ENCODE data around the gene MYO9A. TPM values are rescaled to one million over a fixed set of nuclear protein-coding genes. Genes with fewer than 3 reads are reported as not detected.
"Not testable (repeated sequence)": the region's sequence is repeated elsewhere in the genome, so short reads cannot be mapped to it uniquely, and the experiment has no call there.

MYO9A gene
- total RNA-seq, 4 donors from 2014 or later: 61.2 to 99.9 (median 79.9) TPM

GRCh38 chr15:71883447-71883846 is 234.5 kb downstream of the MYO9A start:
- Histone ChIP-seq H3K27ac (no peak overlapping the region), H3K9me3 (no peaks in the 10 kb centered on the region), H3K4me3 (no peak overlapping the region), H3K4me1 (no peaks in the 10 kb centered on the region), H3K27me3 (no peaks in the 10 kb centered on the region), H3K36me3 (peaks cover 0 to 70% (median 0%) of the 10 kb centered on the region in 3 donors)
- no peak for DNase-seq (ENCODE audit: low spot score in 2 of 2)
- TF ChIP-seq POLR2A (IDR thresholded peaks at IDR 0.05) (no peak), EP300 (IDR thresholded peaks at IDR 0.05) (no peak), CTCF (IDR thresholded peaks at IDR 0.05) (no peak)
- 95 to 97% methylated on average over 1 of the region's 1 CpG for WGBS, 2 donors

DNA sequence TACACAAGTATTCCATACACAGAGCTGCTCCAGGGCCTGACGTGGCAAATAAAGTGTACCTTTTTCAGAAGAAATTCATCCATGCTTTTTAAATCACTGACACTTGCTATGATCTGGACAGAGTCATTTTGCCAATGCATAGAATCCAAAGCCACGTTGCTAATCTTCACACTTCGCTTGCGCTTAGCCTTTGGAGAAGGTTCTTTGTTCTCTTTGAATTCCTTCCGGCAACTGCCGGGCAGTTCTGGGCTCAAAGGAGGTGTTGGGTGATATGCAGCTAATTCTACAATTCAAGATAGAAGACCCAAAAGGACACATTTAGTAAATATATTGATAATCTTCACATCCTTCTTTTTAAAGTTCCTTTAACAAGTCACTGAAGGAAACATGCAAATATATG is 237.7 kb downstream of the MYO9A start:
- peaks cover 0 to 76% (median 0%) of the 10 kb centered on the region in 3 donors for H3K36me3 ChIP-seq
- no peak for TF ChIP-seq POLR2A (IDR thresholded peaks at IDR 0.05)
- no peak for TF ChIP-seq EP300 (IDR thresholded peaks at IDR 0.05)
- no peak for TF ChIP-seq CTCF (IDR thresholded peaks at IDR 0.05)

GRCh38 chr15:71874245-71874644 is 243.7 kb downstream of the MYO9A start:
- H3K4me1 ChIP-seq: no peaks in the 10 kb centered on the region
- no peak for TF ChIP-seq EP300 (IDR thresholded peaks at IDR 0.05)
- TF ChIP-seq POLR2A (IDR thresholded peaks at IDR 0.05): no peak
- no peak for TF ChIP-seq CTCF (IDR thresholded peaks at IDR 0.05)

More for the DNA sequence above, 237.7 kb downstream of the MYO9A start:
- Histone ChIP-seq H3K4me1 (no peaks in the 10 kb centered on the region), H3K9me3 (no peaks in the 10 kb centered on the region), H3K27ac (no peak overlapping the region), H3K4me3 (no peak overlapping the region), H3K27me3 (no peaks in the 10 kb centered on the region)
- DNase-seq (ENCODE audit: low spot score in 2 of 2): no peak
- WGBS, 2 donors: 77 to 82% methylated on average over 6 of the region's 6 CpGs

DNA sequence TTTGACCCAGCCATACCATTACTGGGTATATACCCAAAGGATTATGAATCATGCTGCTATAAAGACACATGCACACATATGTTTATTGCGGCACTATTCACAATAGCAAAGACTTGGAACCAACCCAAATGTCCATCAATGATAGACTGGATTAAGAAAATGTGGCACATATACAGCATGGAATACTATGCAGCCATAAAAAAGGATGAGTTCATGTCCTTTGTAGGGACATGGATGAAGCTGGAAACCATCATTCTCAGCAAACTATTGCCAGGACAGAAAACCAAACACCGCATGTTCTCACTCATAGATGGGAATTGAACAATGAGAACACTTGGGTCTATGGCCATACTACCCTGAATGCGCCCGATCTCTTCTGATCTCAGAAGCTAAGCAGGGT is 259.7 kb downstream of the MYO9A start:
- not testable (repeated sequence) for H3K4me1 ChIP-seq; DNase-seq (ENCODE audit: low spot score in 2 of 2); H3K27me3 ChIP-seq; H3K27ac ChIP-seq; H3K9me3 ChIP-seq; H3K4me3 ChIP-seq
- peaks cover 0 to 52% (median 0%) of the 10 kb centered on the region in 3 donors for H3K36me3 ChIP-seq
- 98% methylated on average over 4 of the region's 4 CpGs for WGBS, 2 donors

More at GRCh38 chr15:71874245-71874644, 243.7 kb downstream of the MYO9A start:
- Histone ChIP-seq H3K9me3 (no peaks in the 10 kb centered on the region), H3K27me3 (no peaks in the 10 kb centered on the region), H3K27ac (no peak overlapping the region), H3K4me3 (no peak overlapping the region), H3K36me3 (peaks cover 0 to 60% (median 0%) of the 10 kb centered on the region in 3 donors)
- WGBS, 2 donors: 82 to 90% methylated on average over 3 of the region's 3 CpGs
- no peak for DNase-seq (ENCODE audit: low spot score in 2 of 2)

GRCh38 chr15:71853543-71853942 is 264.4 kb downstream of the MYO9A start:
- Histone ChIP-seq H3K36me3 (peaks cover 0 to 69% (median 7%) of the 10 kb centered on the region in 3 donors), H3K27ac (no peak overlapping the region), H3K9me3 (no peaks in the 10 kb centered on the region), H3K4me1 (no peaks in the 10 kb centered on the region), H3K27me3 (no peaks in the 10 kb centered on the region), H3K4me3 (no peak overlapping the region)
- WGBS, 2 donors: 88 to 92% methylated on average over 1 of the region's 1 CpG
- no peak for DNase-seq (ENCODE audit: low spot score in 2 of 2)
- no peak for TF ChIP-seq CTCF (IDR thresholded peaks at IDR 0.05)
- no peak for TF ChIP-seq EP300 (IDR thresholded peaks at IDR 0.05)
- TF ChIP-seq POLR2A (IDR thresholded peaks at IDR 0.05): no peak

- no peaks in the 10 kb centered on the region for H3K4me1 ChIP-seq
- peaks cover 0 to 95% (median 14%) of the 10 kb centered on the region in 3 donors for H3K36me3 ChIP-seq
- 83 to 87% methylated on average over 2 of the region's 2 CpGs for WGBS, 2 donors
These were observed 273.0 kb downstream of the MYO9A start for GRCh38 chr15:71844916-71845315.

More at GRCh38 chr15:71844916-71845315, 273.0 kb downstream of the MYO9A start:
- Histone ChIP-seq H3K9me3 (no peaks in the 10 kb centered on the region), H3K27ac (no peak overlapping the region), H3K4me3 (no peak overlapping the region), H3K27me3 (no peaks in the 10 kb centered on the region)
- TF ChIP-seq CTCF (IDR thresholded peaks at IDR 0.05) (no peak), EP300 (IDR thresholded peaks at IDR 0.05) (no peak)
- DNase-seq (ENCODE audit: low spot score in 2 of 2): no peak
